Activated naive CD8-positive, alpha-beta T cell treated with anti-CD3 and anti-CD28 coated beads, Interleukin-2, amount 50 U/mL, for 24 hours (primary cell): ENCODE results near the gene SGCD.

Source experiments
- ATAC-seq: fragments of 150-1000 bp; cut with Tn5 transposase; one replicate; pipeline ENCODE4 v1.10.0; 2021
- DNase-seq: peaks from one replicate; pipeline ENCODE4 v3.0.0; 2021
- H3K27ac Mint-ChIP-seq: one replicate; pipeline ENCODE4 v1.8.0; 2021; ENCODE audit warnings: mild to moderate bottlenecking, mixed read lengths
- H3K27me3 Mint-ChIP-seq: one replicate; pipeline ENCODE4 v1.8.0; 2021; ENCODE audit warnings: mixed read lengths
- H3K36me3 Mint-ChIP-seq: one replicate; pipeline ENCODE4 v1.8.0; 2021; ENCODE audit warnings: low read depth, mixed read lengths
- H3K4me1 Mint-ChIP-seq: one replicate; pipeline ENCODE4 v1.8.0; 2021; ENCODE audit warnings: mixed read lengths
- H3K4me3 Mint-ChIP-seq: one replicate; pipeline ENCODE4 v1.8.0; 2021; ENCODE audit warnings: mild to moderate bottlenecking, moderate library complexity, mixed read lengths
- H3K9me3 Mint-ChIP-seq: one replicate; pipeline ENCODE4 v1.8.0; 2021; ENCODE audit warnings: mixed read lengths

The SGCD gene

DNA sequence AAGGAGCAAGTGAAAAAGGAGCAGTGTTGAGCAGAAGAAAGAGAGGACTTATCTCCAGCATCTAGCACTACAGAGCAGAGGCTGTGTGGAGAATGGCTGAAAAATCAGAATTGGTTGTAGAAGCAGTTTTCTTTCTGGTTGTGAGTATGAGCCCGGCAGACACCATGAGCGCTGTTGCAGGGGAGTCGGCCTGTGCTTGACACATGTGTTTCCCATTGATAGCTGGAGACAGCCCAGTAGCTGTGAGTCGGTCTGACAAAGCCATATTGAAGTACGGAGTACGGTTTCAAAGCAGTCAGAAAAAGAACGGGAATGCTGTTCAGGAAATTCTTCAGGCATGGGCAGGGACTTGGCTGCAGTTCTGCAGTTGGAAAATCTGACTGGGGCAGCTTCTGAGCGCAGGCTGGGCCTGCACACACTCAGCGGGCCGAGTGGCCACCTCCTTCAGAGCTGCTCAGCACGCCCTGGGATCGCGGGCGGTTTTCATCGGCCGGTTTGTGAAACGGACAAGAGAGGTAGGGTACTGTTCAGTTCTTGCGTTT, at the start of gene SGCD:
TSS of gene SGCD (plus strand) at position 447 of the 542 bp plus-strand sequence.
- Mint-ChIP-seq H3K27me3 (peaks cover 19% of the 10 kb centered on the region), H3K4me1 (no peaks in the 10 kb centered on the region), H3K36me3 (no peaks in the 10 kb centered on the region), H3K4me3 (no peak within 1 kb of the TSS), H3K27ac (no peak within 1 kb of the TSS), H3K9me3 (no peaks in the 10 kb centered on the region)
- ATAC-seq (no peak), DNase-seq (no peak)

- Mint-ChIP-seq H3K4me3 (no peak overlapping the region), H3K36me3 (no peaks in the 10 kb centered on the region), H3K9me3 (no peaks in the 10 kb centered on the region), H3K4me1 (no peaks in the 10 kb centered on the region), H3K27ac (no peak overlapping the region), H3K27me3 (no peaks in the 10 kb centered on the region)
- ATAC-seq, result no peak
- no peak for DNase-seq
Observed at GRCh38 chr5:156277290-156277689, 49.7 kb upstream of the SGCD start.

GRCh38 chr5:156295431-156295830, 31.5 kb upstream of the SGCD start:
- no peaks in the 10 kb centered on the region for H3K36me3 Mint-ChIP-seq
- no peaks in the 10 kb centered on the region for H3K4me1 Mint-ChIP-seq
- H3K4me3 Mint-ChIP-seq, result no peak overlapping the region
- DNase-seq (no peak), ATAC-seq (no peak)
- H3K27ac Mint-ChIP-seq, result no peak overlapping the region
- no peaks in the 10 kb centered on the region for H3K27me3 Mint-ChIP-seq
- no peaks in the 10 kb centered on the region for H3K9me3 Mint-ChIP-seq

DNA sequence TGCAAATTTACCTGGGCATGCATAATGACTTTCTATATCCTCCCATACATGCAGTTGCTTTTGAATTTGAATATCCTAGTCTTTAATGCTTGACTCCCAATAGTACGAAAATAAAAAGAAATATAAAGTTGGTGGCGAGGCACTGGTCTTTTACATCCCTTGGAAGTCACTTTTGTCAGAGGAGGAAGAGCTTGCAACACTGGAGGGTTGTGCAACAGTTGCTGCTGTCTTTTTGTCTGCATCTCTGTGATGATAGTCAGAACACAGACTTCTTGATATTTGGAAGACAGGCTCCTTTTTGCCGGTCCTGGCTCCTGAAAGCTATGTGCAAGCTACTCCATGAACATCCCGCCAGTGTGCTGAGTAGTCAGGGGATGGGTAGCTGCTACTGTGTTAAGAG, 16.8 kb upstream of the SGCD start:
- no peak for DNase-seq
- no peaks in the 10 kb centered on the region for H3K4me1 Mint-ChIP-seq
- H3K4me3 Mint-ChIP-seq, result no peak overlapping the region
- H3K9me3 Mint-ChIP-seq, result peaks cover 26% of the 10 kb centered on the region
- H3K36me3 Mint-ChIP-seq, result no peaks in the 10 kb centered on the region
- ATAC-seq, result no peak
- peaks cover 4% of the 10 kb centered on the region for H3K27me3 Mint-ChIP-seq
- no peak overlapping the region for H3K27ac Mint-ChIP-seq

DNA sequence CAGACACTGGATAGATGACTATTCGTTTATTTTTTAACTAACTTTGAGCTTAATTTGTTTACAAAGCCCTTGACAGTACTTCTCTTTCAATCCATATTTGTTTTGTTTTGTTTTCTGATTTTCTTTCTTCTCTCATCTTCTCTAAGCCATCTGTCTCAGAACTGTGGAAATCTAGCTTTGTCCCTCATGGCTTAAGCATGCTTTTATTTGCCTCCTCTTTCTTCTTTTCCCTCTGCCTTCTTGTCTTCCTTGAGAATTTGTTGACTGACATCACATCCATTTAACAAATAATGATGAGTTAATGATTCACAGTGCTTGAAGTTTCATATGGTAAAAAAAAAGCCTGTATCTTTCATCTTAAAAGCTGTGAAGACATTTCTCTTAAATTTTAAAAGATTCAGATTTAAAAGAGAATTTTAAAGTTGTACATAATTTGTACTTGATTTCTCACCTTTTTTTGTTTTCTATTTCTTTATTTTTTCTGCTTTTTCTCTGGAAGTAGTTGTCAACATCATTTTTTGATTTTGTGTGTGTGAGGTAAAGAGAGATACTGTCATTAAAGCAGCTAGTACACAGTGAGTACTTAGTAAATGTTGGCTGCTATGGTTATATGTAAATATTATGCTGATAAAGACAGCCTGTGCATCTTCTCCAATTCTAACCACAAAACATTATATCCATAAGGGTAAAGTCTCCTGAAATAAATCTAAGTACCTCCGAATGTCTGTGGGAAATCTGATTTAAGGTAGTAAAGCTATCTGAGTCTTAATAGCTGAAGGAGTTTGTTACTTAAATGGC, 13.9 kb upstream of the SGCD start:
- no peak for DNase-seq
- H3K27ac Mint-ChIP-seq, result no peak overlapping the region
- H3K9me3 Mint-ChIP-seq, result peaks cover 12% of the 10 kb centered on the region
- H3K36me3 Mint-ChIP-seq, result no peaks in the 10 kb centered on the region
- H3K4me3 Mint-ChIP-seq, result no peak overlapping the region
- ATAC-seq, result no peak
- no peaks in the 10 kb centered on the region for H3K4me1 Mint-ChIP-seq
- peaks cover 3% of the 10 kb centered on the region for H3K27me3 Mint-ChIP-seq

- ATAC-seq, result no peak
- H3K9me3 Mint-ChIP-seq, result peaks cover 7% of the 10 kb centered on the region
- H3K36me3 Mint-ChIP-seq, result no peaks in the 10 kb centered on the region
- no peak overlapping the region for H3K4me3 Mint-ChIP-seq
- DNase-seq, result no peak
- peaks cover 3% of the 10 kb centered on the region for H3K27me3 Mint-ChIP-seq
- H3K27ac Mint-ChIP-seq, result no peak overlapping the region
- H3K4me1 Mint-ChIP-seq, result no peaks in the 10 kb centered on the region
Observed at GRCh38 chr5:156314416-156314815, 12.5 kb upstream of the SGCD start.

DNA sequence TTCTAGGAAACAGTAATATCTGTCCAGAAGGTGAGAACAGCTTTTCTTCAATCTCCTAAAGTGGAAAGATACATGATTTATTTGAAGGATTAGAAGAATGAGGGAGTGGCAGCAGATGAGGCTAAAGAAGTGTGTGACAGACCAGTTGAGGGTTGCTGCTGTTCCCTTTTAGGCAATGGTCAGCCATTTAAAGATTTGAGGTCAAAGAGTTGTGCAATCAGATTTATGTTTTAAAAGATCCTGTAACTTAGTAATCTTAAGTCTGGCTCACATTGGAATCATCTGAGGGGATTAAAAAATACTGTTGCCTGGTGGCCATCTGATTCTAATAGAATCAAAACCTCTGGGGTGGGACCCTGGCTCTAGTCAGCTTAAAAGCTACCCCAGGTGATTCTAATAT, 4.3 kb upstream of the SGCD start:
- H3K27me3 Mint-ChIP-seq, result peaks cover 13% of the 10 kb centered on the region
- ATAC-seq (no peak), DNase-seq (no peak)
- no peaks in the 10 kb centered on the region for H3K9me3 Mint-ChIP-seq
- H3K4me3 Mint-ChIP-seq, result no peak overlapping the region
- H3K36me3 Mint-ChIP-seq, result no peaks in the 10 kb centered on the region
- no peaks in the 10 kb centered on the region for H3K4me1 Mint-ChIP-seq
- no peak overlapping the region for H3K27ac Mint-ChIP-seq

GRCh38 chr5:156327296-156327695, 332 bp downstream of the SGCD start:
- H3K27ac Mint-ChIP-seq, result no peak overlapping the region
- ATAC-seq (no peak), DNase-seq (no peak)
- H3K4me1 Mint-ChIP-seq, result no peaks in the 10 kb centered on the region
- H3K4me3 Mint-ChIP-seq, result no peak overlapping the region
- peaks cover 19% of the 10 kb centered on the region for H3K27me3 Mint-ChIP-seq
- H3K36me3 Mint-ChIP-seq, result no peaks in the 10 kb centered on the region
- H3K9me3 Mint-ChIP-seq, result no peaks in the 10 kb centered on the region

DNA sequence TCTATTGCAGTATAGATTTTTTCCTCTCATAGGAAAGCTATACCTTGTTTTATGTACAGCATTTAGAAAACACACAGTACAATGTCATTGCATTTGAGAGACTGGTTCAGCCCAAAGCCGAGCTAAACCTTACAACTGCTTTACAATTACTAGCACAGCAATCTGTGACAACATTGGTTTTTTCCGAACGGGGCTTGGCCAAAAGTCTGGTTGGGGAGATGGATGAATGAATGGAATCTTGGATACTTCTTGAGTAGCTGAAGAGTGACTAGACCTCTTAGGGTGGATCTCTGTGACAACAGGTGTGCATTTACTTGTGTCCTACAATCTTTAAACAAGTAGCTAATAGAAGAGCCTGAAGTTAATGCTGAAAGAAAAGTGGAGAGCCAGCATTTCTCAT, 1.2 kb downstream of the SGCD start:
- H3K36me3 Mint-ChIP-seq, result no peaks in the 10 kb centered on the region
- DNase-seq, result no peak
- no peak for ATAC-seq
- peaks cover 19% of the 10 kb centered on the region for H3K27me3 Mint-ChIP-seq
- no peak overlapping the region for H3K27ac Mint-ChIP-seq
- no peaks in the 10 kb centered on the region for H3K4me1 Mint-ChIP-seq
- H3K9me3 Mint-ChIP-seq, result no peaks in the 10 kb centered on the region
- H3K4me3 Mint-ChIP-seq, result no peak overlapping the region

- ATAC-seq (no peak), DNase-seq (no peak)
- Mint-ChIP-seq H3K4me1 (no peaks in the 10 kb centered on the region), H3K27ac (no peak overlapping the region), H3K36me3 (no peaks in the 10 kb centered on the region), H3K9me3 (no peaks in the 10 kb centered on the region), H3K27me3 (peaks cover 19% of the 10 kb centered on the region), H3K4me3 (no peak overlapping the region)
Observed at GRCh38 chr5:156328766-156329165, 1.8 kb downstream of the SGCD start.

- ATAC-seq, result no peak
- Mint-ChIP-seq H3K27me3 (peaks cover 19% of the 10 kb centered on the region), H3K4me3 (no peak overlapping the region), H3K27ac (no peak overlapping the region), H3K36me3 (no peaks in the 10 kb centered on the region), H3K9me3 (no peaks in the 10 kb centered on the region), H3K4me1 (no peaks in the 10 kb centered on the region)
- no peak for DNase-seq
Observed at GRCh38 chr5:156329171-156329611, 2.2 kb downstream of the SGCD start.

DNA sequence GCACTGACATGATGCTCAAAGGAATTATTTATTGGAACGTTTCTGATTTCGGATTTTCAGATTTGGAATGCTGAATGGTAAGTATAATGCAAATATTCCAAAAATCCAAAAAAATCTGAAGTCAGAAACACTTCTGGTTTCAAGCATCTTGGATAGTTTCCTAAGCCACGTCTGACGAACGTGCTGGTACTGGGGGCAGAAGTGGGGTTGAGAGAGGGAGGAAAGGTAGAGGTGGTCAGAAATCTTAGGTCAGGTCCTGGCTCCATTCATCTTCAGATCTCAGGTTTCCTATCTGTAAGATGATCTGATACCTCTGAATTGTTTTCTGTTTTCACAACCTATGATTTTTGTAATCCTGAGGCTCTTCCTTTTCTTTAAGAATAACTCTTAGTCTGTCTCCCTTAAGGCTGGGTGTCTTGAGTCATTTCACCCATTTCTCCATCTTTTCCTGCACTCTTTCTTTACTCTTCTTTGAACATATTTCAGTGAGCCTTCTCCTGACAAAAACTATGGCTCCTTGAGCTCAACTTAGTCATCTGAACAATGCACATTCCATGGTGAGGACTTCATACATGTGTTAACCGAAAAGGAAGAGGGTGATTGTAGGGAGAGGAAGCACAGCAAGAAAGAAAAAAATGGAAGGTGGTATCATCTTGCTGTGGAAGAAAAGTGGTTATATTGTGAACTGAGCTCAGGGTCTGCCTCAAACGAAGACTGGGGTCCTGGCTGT, 3.3 kb downstream of the SGCD start:
- H3K27ac Mint-ChIP-seq, result no peak overlapping the region
- H3K4me1 Mint-ChIP-seq, result no peaks in the 10 kb centered on the region
- H3K9me3 Mint-ChIP-seq, result no peaks in the 10 kb centered on the region
- H3K27me3 Mint-ChIP-seq, result peaks cover 21% of the 10 kb centered on the region
- ATAC-seq (no peak), DNase-seq (no peak)
- H3K4me3 Mint-ChIP-seq, result no peak overlapping the region
- H3K36me3 Mint-ChIP-seq, result no peaks in the 10 kb centered on the region

- Mint-ChIP-seq H3K36me3 (no peaks in the 10 kb centered on the region), H3K4me1 (no peaks in the 10 kb centered on the region), H3K9me3 (no peaks in the 10 kb centered on the region), H3K27me3 (peaks cover 17% of the 10 kb centered on the region), H3K4me3 (no peak overlapping the region), H3K27ac (no peak overlapping the region)
- DNase-seq (no peak), ATAC-seq (no peak)
Observed at GRCh38 chr5:156331181-156331580, 4.2 kb downstream of the SGCD start.

DNA sequence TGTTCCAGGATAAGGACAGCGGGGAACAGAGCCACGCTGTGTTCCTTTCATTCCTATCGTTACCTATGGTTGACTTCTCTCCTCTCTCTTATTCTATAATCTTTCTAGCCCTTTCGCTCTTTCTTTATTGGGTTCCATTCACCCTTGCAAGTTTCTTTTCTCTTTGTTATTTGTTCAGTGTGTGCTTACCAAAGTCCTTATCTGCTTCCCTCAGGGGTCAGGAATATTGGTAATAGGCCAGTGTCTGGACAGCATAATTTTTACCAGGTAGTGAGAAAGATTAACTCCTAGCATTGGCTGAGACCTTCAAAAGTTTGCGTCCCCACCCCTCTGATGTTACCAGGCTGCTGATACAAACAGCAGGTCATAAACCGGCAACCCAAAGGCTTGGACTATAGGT, 4.9 kb downstream of the SGCD start:
- Mint-ChIP-seq H3K9me3 (no peaks in the 10 kb centered on the region), H3K4me1 (no peaks in the 10 kb centered on the region), H3K36me3 (no peaks in the 10 kb centered on the region), H3K4me3 (no peak overlapping the region), H3K27ac (no peak overlapping the region), H3K27me3 (peaks cover 15% of the 10 kb centered on the region)
- DNase-seq, result no peak
- ATAC-seq, result no peak

GRCh38 chr5:156332245-156332644, 5.3 kb downstream of the SGCD start:
- no peak for ATAC-seq
- H3K27me3 Mint-ChIP-seq, result peaks cover 12% of the 10 kb centered on the region
- H3K4me3 Mint-ChIP-seq, result no peak overlapping the region
- H3K4me1 Mint-ChIP-seq, result no peaks in the 10 kb centered on the region
- no peak overlapping the region for H3K27ac Mint-ChIP-seq
- no peaks in the 10 kb centered on the region for H3K9me3 Mint-ChIP-seq
- no peak for DNase-seq
- H3K36me3 Mint-ChIP-seq, result no peaks in the 10 kb centered on the region
